Coronary artery (tissue), 2 donors: ENCODE data around the gene CDH12.

Source experiments
- DNase-seq: peaks from one replicate; pipeline ENCODE4 v3.0.0-alpha.2; 2017; ENCODE audit warnings: low spot score
- H3K27ac ChIP-seq, 2 donors: fragments of 200-600 bp; sonication (generic); one replicate each; pipeline ENCODE4 v1.5.1; 2016 to 2019
- H3K4me3 ChIP-seq: fragments of 200-600 bp; sonication (generic); 2 replicates; pipeline ENCODE4 v1.5.1; 2016; ENCODE audit warnings: mild to moderate bottlenecking, moderate library complexity
- TF ChIP-seq, protein P1 (sequence below): fragments of 200-600 bp; sonication (generic); IDR thresholded peaks from one replicate; pipeline ENCODE4 v1.5.1; 2019; ENCODE audit warnings: antibody characterized with exemption

The CDH12 gene

DNA sequence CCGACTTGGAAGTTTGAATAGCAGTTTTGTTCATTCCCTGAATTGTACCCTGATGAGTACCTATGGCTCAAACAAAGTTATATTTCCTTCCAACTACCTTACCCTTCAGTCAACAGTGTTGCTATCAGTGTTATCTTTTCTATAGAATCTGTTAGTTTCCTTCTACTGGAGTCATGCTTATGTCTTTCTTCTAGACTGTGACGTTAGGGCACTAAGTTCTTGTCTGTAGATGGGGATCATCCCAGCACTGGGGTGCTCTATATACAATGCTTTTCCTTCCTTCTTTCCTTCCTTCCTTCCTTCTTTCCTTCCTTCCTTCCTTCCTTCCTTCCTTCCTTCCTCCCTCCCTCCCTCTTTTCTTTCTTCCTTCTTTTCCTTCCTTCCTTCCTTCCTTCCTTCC is 973.0 kb downstream of the CDH12 start:
- TF ChIP-seq, protein P1, sequence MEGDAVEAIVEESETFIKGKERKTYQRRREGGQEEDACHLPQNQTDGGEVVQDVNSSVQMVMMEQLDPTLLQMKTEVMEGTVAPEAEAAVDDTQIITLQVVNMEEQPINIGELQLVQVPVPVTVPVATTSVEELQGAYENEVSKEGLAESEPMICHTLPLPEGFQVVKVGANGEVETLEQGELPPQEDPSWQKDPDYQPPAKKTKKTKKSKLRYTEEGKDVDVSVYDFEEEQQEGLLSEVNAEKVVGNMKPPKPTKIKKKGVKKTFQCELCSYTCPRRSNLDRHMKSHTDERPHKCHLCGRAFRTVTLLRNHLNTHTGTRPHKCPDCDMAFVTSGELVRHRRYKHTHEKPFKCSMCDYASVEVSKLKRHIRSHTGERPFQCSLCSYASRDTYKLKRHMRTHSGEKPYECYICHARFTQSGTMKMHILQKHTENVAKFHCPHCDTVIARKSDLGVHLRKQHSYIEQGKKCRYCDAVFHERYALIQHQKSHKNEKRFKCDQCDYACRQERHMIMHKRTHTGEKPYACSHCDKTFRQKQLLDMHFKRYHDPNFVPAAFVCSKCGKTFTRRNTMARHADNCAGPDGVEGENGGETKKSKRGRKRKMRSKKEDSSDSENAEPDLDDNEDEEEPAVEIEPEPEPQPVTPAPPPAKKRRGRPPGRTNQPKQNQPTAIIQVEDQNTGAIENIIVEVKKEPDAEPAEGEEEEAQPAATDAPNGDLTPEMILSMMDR: no peak
- Histone ChIP-seq H3K27ac (no peak overlapping the region), H3K4me3 (no peak overlapping the region)
- no peak for DNase-seq

DNA sequence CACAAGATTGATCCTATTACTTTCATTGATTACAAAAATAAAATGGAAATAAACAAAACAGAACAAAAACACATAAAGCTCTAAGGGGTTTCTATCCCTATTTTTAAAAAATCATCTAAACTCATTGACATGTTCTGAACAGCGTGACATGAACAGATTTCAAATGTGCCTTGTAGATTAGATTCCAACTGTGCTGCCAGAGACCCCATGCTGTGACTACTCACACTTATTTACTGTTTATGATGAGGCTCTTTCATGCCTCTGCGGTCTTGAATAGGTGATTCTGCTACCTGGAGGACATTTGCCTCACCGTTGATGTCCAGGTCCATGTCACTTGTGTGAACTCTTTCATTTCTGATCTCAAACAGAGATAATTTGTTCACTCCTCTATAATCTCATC is 990.2 kb downstream of the CDH12 start:
- TF ChIP-seq, protein P1: no peak
- DNase-seq: no peak
- Histone ChIP-seq H3K4me3 (no peak overlapping the region), H3K27ac (no peak overlapping the region)

DNA sequence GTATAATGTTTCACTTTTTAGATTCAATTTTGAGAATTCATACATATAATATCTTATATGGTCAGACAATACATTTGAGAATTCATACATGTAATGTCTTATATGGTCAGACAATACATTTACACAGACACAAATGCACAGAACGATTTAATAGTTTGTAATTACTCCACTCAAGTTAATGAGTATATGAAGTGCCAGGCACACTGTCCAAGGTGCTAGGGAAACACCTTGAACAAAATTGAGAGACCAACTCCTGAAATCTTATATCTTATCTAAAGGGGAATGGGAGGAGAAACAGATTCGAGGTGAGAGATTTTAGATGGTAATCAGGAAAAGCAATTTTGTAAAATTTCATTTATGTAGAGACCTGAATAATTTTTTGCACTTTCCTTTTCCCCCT is 994.7 kb downstream of the CDH12 start:
- TF ChIP-seq, protein P1: no peak
- H3K4me3 ChIP-seq: no peak overlapping the region
- H3K27ac ChIP-seq: no peak overlapping the region
- no peak for DNase-seq

DNA sequence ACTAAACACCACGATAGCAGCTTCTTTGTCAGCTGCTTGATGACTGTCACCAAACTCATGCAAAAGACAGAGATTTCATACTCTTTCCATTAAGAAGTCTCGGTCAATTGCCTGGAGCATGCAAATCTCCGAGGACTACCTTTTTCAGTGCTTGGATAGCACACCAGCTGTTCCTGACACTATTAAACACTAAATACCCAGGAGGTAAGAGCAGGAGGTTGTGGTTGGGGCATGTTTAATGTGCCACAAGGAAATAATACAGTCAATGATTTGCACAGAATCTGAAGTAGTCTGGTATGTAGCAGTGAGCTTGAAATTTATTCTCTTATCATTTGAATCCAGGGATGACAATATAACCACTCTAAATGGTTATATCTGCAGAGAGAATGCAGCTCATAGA is 996.2 kb downstream of the CDH12 start:
- no peak for DNase-seq
- no peak overlapping the region for H3K27ac ChIP-seq
- TF ChIP-seq, protein P1: no peak
- no peak overlapping the region for H3K4me3 ChIP-seq

DNA sequence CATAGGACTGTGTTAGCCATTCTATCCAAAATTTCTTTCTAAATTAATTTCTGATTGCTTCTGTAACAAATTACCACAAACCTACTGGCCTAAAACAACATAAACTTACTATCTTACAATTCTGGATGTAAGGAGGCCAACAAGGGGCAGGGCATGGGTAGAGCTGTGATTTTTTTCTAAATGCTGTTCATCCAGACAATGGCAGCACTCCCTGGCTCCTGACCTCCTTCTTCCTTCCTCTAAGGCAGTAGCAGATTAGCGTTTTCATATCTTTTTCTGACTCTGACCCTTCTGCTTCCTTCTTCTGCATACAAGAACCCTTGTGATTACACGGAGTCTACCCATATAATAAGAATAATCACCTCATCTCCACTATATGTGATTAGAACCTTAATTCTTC is 1005.8 kb downstream of the CDH12 start:
- TF ChIP-seq, protein P1: no peak
- no peak for DNase-seq
- Histone ChIP-seq H3K27ac (no peak overlapping the region), H3K4me3 (no peak overlapping the region)

DNA sequence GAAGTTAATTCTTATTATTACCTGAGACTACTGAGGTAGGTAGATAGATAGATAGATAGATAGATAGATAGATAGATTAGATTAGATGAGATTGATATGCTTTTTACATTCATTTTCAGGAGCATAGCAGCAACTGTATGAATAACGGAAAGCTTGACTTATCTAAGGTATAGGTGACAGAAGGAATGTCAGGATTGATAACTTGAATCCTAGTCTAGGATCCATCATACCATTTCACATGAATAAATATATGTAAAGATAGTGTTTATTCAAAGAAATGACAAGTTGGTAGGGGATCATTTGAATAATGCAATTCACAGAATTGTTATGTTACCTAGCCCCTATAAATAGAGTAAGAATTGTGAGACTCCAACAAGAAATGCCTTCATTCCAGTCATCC is 1008.2 kb downstream of the CDH12 start:
- Histone ChIP-seq H3K27ac (no peak overlapping the region), H3K4me3 (no peak overlapping the region)
- DNase-seq: no peak
- TF ChIP-seq, protein P1: no peak

DNA sequence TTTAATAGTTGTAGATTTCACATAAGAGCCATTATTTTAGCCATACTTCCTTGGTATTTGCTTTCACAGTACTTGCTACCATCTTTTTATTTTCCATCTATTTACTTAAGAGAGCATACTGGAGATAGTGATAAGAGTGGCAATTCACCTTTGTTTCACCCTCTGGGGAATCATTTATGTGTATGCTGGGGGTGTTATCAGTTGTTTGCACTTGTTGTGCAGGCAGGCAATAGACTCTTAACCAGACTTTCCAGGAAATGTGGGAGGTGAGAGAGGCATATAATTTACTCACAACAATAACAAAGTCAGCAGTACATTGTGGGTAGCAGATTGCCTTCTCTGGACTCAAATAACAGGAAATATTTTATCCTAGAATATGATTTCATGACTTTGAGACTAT is 1018.3 kb downstream of the CDH12 start:
- Histone ChIP-seq H3K27ac (no peak overlapping the region), H3K4me3 (no peak overlapping the region)
- TF ChIP-seq, protein P1: no peak
- DNase-seq: no peak
